GM19239 (cell line): Measurements from ENCODE around the gene ARID2.

Experiments
- DNase-seq: peaks from one replicate; pipeline ENCODE4 v3.0.0; 2011; ENCODE audit warnings: low spot score; ENCODE audit not compliant: insufficient read length
- FAIRE-seq: peaks from 2 replicates; lab custom pipeline; 2011; peaks lifted over from hg19 to GRCh38; lab: Jason Lieb, UNC

Gene ARID2

DNA sequence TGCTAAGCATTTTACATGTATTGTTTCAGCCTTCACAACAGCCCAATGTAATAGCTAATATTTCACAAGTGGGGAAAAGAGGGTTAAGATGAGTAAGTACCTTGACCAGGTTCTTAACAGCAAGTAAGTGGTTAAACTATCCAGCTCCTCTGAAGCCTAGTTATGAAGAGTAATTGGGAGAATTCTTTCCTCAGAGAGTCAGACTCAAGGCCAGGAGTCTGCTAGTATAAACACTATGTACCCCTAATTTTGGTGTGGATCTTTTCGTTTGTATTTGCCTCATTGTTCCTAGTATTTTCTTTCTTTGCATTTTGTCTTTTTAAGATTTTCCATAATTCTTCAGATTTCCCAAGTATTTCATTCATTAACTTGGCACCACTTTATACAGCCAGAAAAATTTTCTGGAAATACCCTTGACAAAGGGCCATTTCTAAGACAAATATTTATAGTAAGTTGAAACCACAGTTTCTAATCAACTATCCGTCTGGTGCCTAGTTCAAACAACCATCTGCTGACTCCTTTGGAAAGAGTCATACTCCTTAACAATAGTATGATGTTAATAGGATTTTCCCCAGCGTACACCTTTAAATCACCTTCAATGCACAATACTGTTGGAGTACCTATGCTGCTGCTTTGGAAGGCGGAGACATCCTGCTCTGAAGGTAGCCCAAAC lies 179.7 kb downstream of the ARID2 start:
- FAIRE-seq (no peak), DNase-seq (no peak)

DNA sequence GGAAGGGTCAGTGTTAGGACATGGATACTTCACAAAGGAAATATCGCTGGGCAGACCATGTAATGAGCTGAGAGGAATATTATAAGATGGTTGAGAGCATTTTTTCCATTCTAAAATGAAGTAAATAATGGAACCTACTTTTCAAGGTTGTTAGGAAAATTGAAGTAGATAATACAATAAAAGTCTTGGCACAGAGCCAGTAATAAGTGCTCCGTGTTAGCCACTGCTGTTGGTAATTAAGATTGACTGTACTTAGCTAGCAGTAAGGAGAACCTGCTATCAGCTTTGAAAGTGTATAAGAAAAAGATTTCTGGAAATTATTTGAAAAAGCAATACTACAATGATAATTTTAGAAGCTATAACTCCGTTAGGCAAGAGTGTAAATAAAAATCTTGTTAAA lies 183.3 kb downstream of the ARID2 start:
- no peak for FAIRE-seq
- DNase-seq, result no peak

GRCh38 chr12:45913631-45914030 lies 184.1 kb downstream of the ARID2 start:
- FAIRE-seq (no peak), DNase-seq (no peak)

- DNase-seq (no peak), FAIRE-seq (peak; percentile 76)
Observed at GRCh38 chr12:45914090-45914489, 184.6 kb downstream of the ARID2 start.

GRCh38 chr12:45915405-45915804 lies 185.9 kb downstream of the ARID2 start:
- FAIRE-seq, result no peak
- no peak for DNase-seq

DNA sequence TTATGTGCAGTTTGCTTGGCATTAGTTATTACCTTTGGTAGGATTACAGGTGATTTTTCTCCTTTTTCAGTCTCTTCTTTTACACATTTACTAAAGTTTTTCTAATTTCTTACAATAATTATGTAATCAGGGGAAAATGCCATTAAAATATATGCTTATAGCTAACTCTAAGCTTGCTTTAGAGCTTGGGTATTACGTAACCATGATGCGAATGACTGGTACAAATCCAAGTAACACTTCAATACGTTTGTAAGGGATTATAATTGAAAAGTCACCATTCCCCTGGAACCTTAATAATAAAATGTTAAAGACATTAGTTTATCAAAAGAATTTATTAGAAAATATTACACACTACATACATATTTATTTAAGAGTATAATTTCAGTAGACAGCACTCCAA lies 189.3 kb downstream of the ARID2 start:
- DNase-seq, result no peak
- no peak for FAIRE-seq

- FAIRE-seq (peak; percentile 37), DNase-seq (no peak)
Observed at GRCh38 chr12:45928309-45928708, 198.8 kb downstream of the ARID2 start.

DNA sequence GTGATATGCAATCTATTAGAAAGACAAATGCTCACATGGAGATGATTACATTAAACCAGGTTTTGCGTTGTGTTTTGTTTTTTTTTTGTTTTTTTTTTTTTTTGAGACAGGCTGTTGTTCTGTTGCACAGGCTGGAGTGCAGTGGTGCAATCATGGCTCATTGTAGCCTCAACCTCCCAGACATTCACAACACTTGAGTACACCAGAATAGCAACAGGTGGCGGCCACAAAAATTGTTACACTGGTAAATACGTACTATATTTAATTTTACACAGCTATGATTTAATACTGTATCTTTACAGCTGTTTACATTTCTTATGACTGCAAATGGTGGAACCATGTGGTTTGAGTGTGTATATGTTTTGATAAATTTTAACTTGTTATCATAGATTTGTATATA lies 200.9 kb downstream of the ARID2 start:
- no peak for DNase-seq
- FAIRE-seq, result no peak

- FAIRE-seq (no peak), DNase-seq (no peak)
Observed at GRCh38 chr12:45933504-45933903, 204.0 kb downstream of the ARID2 start.

GRCh38 chr12:45934956-45935355 lies 205.4 kb downstream of the ARID2 start:
- FAIRE-seq, result no peak

DNA sequence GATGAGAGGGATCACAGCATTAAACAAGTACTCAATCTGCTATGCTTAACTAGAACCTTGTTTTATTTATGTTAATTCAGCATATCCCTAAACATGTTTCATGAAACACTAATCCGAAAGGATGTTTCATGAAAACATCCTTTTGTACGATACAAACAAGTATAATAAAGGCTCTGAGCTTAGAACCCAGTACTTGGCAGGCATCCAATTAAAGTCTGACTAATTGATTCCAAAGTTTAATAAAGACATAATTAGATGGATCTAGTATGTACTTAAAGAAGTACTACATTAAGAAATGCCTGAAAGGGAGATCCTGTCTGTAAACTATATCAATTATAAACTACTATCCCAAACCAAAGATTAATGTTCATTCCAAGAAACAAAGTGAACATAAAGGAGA lies 209.1 kb downstream of the ARID2 start:
- DNase-seq, result no peak
- FAIRE-seq, result no peak

More at GRCh38 chr12:45934956-45935355, 205.4 kb downstream of the ARID2 start:
- no peak for DNase-seq

- FAIRE-seq, result no peak
Observed at GRCh38 chr12:45939759-45940158, 210.3 kb downstream of the ARID2 start.

DNA sequence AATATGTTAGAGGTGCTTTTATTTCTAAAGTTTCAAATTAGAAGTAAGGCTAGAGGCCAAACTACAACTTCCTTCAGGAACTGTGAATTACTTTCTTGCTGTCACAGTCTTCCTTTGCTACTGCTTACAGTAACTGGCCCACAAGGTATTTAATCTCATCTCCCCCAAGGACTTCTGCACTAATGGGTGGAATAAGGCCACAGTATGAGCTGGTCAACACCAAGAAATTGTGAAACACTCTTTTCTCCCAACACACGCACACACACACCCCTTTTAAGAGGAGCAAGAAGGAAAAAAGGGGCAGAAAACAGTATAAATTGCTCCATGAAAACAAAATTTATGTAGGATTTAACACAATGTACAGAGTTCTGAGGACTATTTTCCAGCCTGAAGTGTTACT lies 215.3 kb downstream of the ARID2 start:
- FAIRE-seq (no peak), DNase-seq (no peak)

More at GRCh38 chr12:45939759-45940158, 210.3 kb downstream of the ARID2 start:
- no peak for DNase-seq

- FAIRE-seq (peak; percentile 28), DNase-seq (no peak)
Observed at GRCh38 chr12:45946435-45946834, 216.9 kb downstream of the ARID2 start.

DNA sequence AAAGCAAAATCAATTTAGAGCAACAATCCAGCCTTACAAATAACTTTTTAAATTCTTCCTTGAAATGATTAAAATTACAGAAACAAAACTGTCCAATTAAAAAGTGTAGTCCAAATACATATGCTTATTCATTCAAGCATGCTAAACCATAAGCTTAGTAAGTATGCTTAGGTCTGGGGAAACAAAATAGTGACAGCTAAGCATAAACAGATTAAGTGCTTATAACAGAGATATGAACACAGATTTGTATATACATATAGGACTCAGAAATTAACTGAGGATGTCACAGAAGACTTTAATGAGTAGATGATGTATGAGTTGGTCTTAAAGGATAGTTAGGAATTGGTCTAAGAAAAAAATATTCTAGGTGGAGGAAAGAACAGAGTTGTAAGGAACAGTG lies 219.0 kb downstream of the ARID2 start:
- DNase-seq (no peak), FAIRE-seq (no peak)
